ENCODE data around the gene SGCD. TPM values are rescaled to one million over a fixed set of nuclear protein-coding genes. Genes with fewer than 3 reads are reported as not detected.

Gene SGCD
- total and polyA plus RNA-seq, 2 of the 4 experiments (the other 2 are of a cell fraction): 5.8 to 10.6 TPM

- no peaks in the 10 kb centered on the region for H3K79me1 ChIP-seq (ENCODE audit: low read depth in 1 of 2, low read length in 2 of 2)
- intact Hi-C loops (cut with micrococcal nuclease): no loop called here
- POLR2A ChIA-PET (ENCODE audit: unreplicated experiment): no interaction called here
- no peak overlapping the region for H3K27ac ChIP-seq (ENCODE audit: insufficient read depth, low read length)
- dilution Hi-C loops (cut with HindIII; ENCODE audit: low sequenced_read_pairs, unreplicated experiment): no loop called here
- no peak overlapping the region for H2BK20ac ChIP-seq (ENCODE audit: low read depth, low read length)
- H3K4me2 ChIP-seq (ENCODE audit: low read depth, low read length): no peak overlapping the region
- H3K9me1 ChIP-seq (ENCODE audit: insufficient read depth, low read length): no peaks in the 10 kb centered on the region
- no peak overlapping the region for H4K5ac ChIP-seq (ENCODE audit: low read depth, low read length)
- no peaks in the 10 kb centered on the region for H3K9me3 ChIP-seq (ENCODE audit: control insufficient read depth, insufficient read depth, low read length)
- H2BK120ac ChIP-seq (ENCODE audit: low read depth, low read length): no peak overlapping the region
- no peak overlapping the region for H2BK5ac ChIP-seq (ENCODE audit: low read depth, low read length, poor library complexity, severe bottlenecking)
- 97% methylated on average over 6 of the region's 11 CpGs; no CpG with 5 or more reads in 1 of the 2 experiments for WGBS, 2 experiments (ENCODE audit: extremely low coverage in 2 of 2, insufficient read length in 1 of 2)
- H2AK9ac ChIP-seq (replicated peaks; ENCODE audit: low read depth, low read length, poor library complexity): no peak overlapping the region
- H3K36me3 ChIP-seq (ENCODE audit: control insufficient read depth, insufficient read depth, low read length): peaks cover 9% of the 10 kb centered on the region; the same call in 1 of the 2 replicates
- TF ChIP-seq NFE2L2 (IDR thresholded peaks at IDR 0.05; ENCODE audit: low read depth, low read length) (no peak), FOS (IDR thresholded peaks at IDR 0.05; ENCODE audit: low read depth, low read length) (no peak), CHD1 (IDR thresholded peaks at IDR 0.05; ENCODE audit: low read depth, low read length) (no peak), RFX5 (IDR thresholded peaks at IDR 0.05; ENCODE audit: low read depth, low read length) (no peak), ELK1 (IDR thresholded peaks at IDR 0.05; ENCODE audit: borderline replicate concordance, low read depth, low read length) (no peak), CEBPB (IDR thresholded peaks at IDR 0.05; ENCODE audit: low read depth, low read length) (no peak), MAZ (IDR thresholded peaks at IDR 0.05; ENCODE audit: borderline replicate concordance, low read depth, low read length) (no peak), MAFK (IDR thresholded peaks at IDR 0.05; ENCODE audit: low read depth, low read length) (no peak), RAD21 (IDR thresholded peaks at IDR 0.05; ENCODE audit: low read length) (no peak), USF2 (IDR thresholded peaks at IDR 0.05; ENCODE audit: low read depth, low read length) (no peak), RCOR1 (IDR thresholded peaks at IDR 0.05; ENCODE audit: insufficient replicate concordance, low read length) (no peak), SMC3 (IDR thresholded peaks at IDR 0.05; ENCODE audit: low read depth, low read length) (no peak), POLR2A (IDR thresholded peaks at IDR 0.05; ENCODE audit: low read depth, low read length) (no peak), MXI1 (IDR thresholded peaks at IDR 0.05; ENCODE audit: borderline replicate concordance, low read depth, low read length) (no peak), BHLHE40 (IDR thresholded peaks at IDR 0.05; ENCODE audit: low read depth, low read length) (no peak)
- TF ChIP-seq, protein P1, sequence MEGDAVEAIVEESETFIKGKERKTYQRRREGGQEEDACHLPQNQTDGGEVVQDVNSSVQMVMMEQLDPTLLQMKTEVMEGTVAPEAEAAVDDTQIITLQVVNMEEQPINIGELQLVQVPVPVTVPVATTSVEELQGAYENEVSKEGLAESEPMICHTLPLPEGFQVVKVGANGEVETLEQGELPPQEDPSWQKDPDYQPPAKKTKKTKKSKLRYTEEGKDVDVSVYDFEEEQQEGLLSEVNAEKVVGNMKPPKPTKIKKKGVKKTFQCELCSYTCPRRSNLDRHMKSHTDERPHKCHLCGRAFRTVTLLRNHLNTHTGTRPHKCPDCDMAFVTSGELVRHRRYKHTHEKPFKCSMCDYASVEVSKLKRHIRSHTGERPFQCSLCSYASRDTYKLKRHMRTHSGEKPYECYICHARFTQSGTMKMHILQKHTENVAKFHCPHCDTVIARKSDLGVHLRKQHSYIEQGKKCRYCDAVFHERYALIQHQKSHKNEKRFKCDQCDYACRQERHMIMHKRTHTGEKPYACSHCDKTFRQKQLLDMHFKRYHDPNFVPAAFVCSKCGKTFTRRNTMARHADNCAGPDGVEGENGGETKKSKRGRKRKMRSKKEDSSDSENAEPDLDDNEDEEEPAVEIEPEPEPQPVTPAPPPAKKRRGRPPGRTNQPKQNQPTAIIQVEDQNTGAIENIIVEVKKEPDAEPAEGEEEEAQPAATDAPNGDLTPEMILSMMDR (conservative IDR thresholded peaks at IDR 0.05; ENCODE audit: low read depth, low read length): no peak
- H2AFZ ChIP-seq (replicated peaks; ENCODE audit: low read length, poor library complexity): no peak overlapping the region
- H3K23ac ChIP-seq (ENCODE audit: low read depth, low read length): no peak overlapping the region
- H3K56ac ChIP-seq (ENCODE audit: extremely low read depth, insufficient read depth, low read length): no peak overlapping the region
- H4K8ac ChIP-seq (ENCODE audit: low read depth in 2 of 2, low read length in 2 of 2): no peak overlapping the region
- H3K18ac ChIP-seq (ENCODE audit: low read depth, low read length): no peak overlapping the region
- no peak overlapping the region for H3K4ac ChIP-seq (ENCODE audit: low read depth, low read length)
- no peak overlapping the region for H4K91ac ChIP-seq (ENCODE audit: insufficient read depth, low read depth, low read length)
- CTCF ChIA-PET: no interaction called here
- ATAC-seq (ENCODE audit: low read depth) (no peak), DNase-seq (no peak)
- no peaks in the 10 kb centered on the region for H4K20me1 ChIP-seq (ENCODE audit: insufficient read depth, low read length)
- H3K27me3 ChIP-seq (ENCODE audit: control insufficient read depth, insufficient read depth, low read length): no peaks in the 10 kb centered on the region
- H2BK15ac ChIP-seq (ENCODE audit: low read depth, low read length): no peak overlapping the region
- no TSS peak for BruUV-seq (replicated peaks)
- H3K14ac ChIP-seq (replicated peaks; ENCODE audit: low read depth, low read length): no peak overlapping the region
- no peak overlapping the region for H2AK5ac ChIP-seq (ENCODE audit: low read depth, low read length)
- in situ Hi-C loops (cut with MboI; ENCODE audit: low sequenced_read_pairs): no loop called here
- H3K4me3 ChIP-seq (ENCODE audit: insufficient read depth, low read depth, low read length): no peak overlapping the region
- no peak overlapping the region for H3K9ac ChIP-seq (ENCODE audit: low read depth, low read length)
- H3K4me1 ChIP-seq (ENCODE audit: control insufficient read depth, insufficient read depth, low read length): no peaks in the 10 kb centered on the region
These were observed 432.2 kb downstream of the SGCD start for GRCh38 chr5:156759156-156759555.

All from IMR-90 (cell line).